ENCODE data around the gene SPEN. TPM values are rescaled to one million over a fixed set of nuclear protein-coding genes. Genes with fewer than 3 reads are reported as not detected.

SPEN gene
- polyA plus RNA-seq, 1 of the 3 experiments (the other 2 are of a cell fraction), result 6.1 TPM

DNA sequence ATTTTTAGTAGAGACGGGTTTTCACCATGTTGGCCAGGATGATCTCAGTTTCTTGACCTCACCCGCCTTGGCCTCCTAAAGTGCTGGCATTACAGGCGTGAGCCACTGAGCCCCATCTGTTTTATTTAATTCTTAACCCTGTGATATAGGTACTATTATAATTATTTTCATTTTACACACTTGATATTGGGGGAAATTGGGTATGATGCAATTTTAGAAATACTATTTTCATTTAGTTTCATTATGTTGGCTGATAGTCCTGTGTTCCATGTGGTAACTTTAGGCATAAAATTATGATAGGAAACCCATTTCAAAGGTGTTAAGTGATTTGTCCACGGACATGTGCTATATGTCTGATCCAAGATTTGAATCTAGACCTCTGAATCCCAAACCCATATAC, 61.1 kb downstream of the SPEN start:
- no peak overlapping the region for H3K9ac ChIP-seq
- no peak overlapping the region for H2AFZ ChIP-seq (ENCODE audit: low read depth)
- H3K4me1 ChIP-seq (ENCODE audit: control insufficient read depth in 1 of 2, insufficient read depth in 2 of 2, low read depth in 1 of 2, low read length in 1 of 2), result 0 out of 4 replicates have a peak, but pooled peaks cover 0 to under 1% of the 10 kb centered on the region in 2 experiments
- no peak overlapping the region for H3K4me3 ChIP-seq (ENCODE audit: low read depth in 2 of 2, low read length in 1 of 2)
- H3K4me2 ChIP-seq, result no peak overlapping the region
- H3K9me3 ChIP-seq, result no peaks in the 10 kb centered on the region
- no peak for DNase-seq
- no peak overlapping the region for H3K27ac ChIP-seq (ENCODE audit: low read depth in 2 of 2, low read length in 1 of 2)
- H3K36me3 ChIP-seq (replicated peaks in 1 of 2; ENCODE audit: control insufficient read depth in 1 of 2, insufficient read depth in 2 of 2, low read length in 1 of 2), result peaks cover 31 to 61% of the 10 kb centered on the region in 2 experiments
- H3K27me3 ChIP-seq (ENCODE audit: insufficient read depth), result no peaks in the 10 kb centered on the region
- H4K20me1 ChIP-seq (ENCODE audit: insufficient read depth), result peaks cover 7% of the 10 kb centered on the region; the same call in 1 of the 2 replicates
- H3K9me2 ChIP-seq, result no peaks in the 10 kb centered on the region
- TF ChIP-seq EZH2phosphoT487 (IDR thresholded peaks at IDR 0.05; ENCODE audit: borderline replicate concordance, low read depth) (no peak), FOXJ3 (CRISPR knock-in tag; IDR thresholded peaks at IDR 0.05) (no peak), NFIC (IDR thresholded peaks at IDR 0.05; ENCODE audit: borderline replicate concordance) (no peak), JUND (IDR thresholded peaks at IDR 0.05) (no peak), RAD21 (IDR thresholded peaks at IDR 0.05; ENCODE audit: low read length) (no peak), MXI1 (IDR thresholded peaks at IDR 0.05; ENCODE audit: low read depth, low read length) (no peak), TCF12 (IDR thresholded peaks at IDR 0.05) (no peak), YY1 (IDR thresholded peaks at IDR 0.05; ENCODE audit: low read depth) (no peak), NRF1 (IDR thresholded peaks at IDR 0.05; ENCODE audit: low read depth, low read length) (no peak), TEAD4 (IDR thresholded peaks at IDR 0.05; ENCODE audit: borderline replicate concordance, insufficient read depth) (no peak), TAF1 (IDR thresholded peaks at IDR 0.05; ENCODE audit: borderline replicate concordance, low read depth, low read length) (no peak), GATA2 (CRISPR knock-in tag; IDR thresholded peaks at IDR 0.05) (no peak), EP300 (IDR thresholded peaks at IDR 0.05; ENCODE audit: borderline replicate concordance in 1 of 2, low read depth in 1 of 2, low read length in 1 of 2) (no peak), SIN3A (IDR thresholded peaks at IDR 0.05; ENCODE audit: borderline replicate concordance, low read depth, low read length) (no peak), FOSL2 (IDR thresholded peaks at IDR 0.05; ENCODE audit: borderline replicate concordance, low read depth) (no peak)
- TF ChIP-seq, protein P1, sequence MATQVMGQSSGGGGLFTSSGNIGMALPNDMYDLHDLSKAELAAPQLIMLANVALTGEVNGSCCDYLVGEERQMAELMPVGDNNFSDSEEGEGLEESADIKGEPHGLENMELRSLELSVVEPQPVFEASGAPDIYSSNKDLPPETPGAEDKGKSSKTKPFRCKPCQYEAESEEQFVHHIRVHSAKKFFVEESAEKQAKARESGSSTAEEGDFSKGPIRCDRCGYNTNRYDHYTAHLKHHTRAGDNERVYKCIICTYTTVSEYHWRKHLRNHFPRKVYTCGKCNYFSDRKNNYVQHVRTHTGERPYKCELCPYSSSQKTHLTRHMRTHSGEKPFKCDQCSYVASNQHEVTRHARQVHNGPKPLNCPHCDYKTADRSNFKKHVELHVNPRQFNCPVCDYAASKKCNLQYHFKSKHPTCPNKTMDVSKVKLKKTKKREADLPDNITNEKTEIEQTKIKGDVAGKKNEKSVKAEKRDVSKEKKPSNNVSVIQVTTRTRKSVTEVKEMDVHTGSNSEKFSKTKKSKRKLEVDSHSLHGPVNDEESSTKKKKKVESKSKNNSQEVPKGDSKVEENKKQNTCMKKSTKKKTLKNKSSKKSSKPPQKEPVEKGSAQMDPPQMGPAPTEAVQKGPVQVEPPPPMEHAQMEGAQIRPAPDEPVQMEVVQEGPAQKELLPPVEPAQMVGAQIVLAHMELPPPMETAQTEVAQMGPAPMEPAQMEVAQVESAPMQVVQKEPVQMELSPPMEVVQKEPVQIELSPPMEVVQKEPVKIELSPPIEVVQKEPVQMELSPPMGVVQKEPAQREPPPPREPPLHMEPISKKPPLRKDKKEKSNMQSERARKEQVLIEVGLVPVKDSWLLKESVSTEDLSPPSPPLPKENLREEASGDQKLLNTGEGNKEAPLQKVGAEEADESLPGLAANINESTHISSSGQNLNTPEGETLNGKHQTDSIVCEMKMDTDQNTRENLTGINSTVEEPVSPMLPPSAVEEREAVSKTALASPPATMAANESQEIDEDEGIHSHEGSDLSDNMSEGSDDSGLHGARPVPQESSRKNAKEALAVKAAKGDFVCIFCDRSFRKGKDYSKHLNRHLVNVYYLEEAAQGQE (IDR thresholded peaks at IDR 0.05; ENCODE audit: low read depth, low read length), result no peak
- TF ChIP-seq, protein P2, sequence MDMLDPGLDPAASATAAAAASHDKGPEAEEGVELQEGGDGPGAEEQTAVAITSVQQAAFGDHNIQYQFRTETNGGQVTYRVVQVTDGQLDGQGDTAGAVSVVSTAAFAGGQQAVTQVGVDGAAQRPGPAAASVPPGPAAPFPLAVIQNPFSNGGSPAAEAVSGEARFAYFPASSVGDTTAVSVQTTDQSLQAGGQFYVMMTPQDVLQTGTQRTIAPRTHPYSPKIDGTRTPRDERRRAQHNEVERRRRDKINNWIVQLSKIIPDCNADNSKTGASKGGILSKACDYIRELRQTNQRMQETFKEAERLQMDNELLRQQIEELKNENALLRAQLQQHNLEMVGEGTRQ (IDR thresholded peaks at IDR 0.05; ENCODE audit: borderline replicate concordance, low read depth, low read length), result no peak
- TF ChIP-seq, protein P3, sequence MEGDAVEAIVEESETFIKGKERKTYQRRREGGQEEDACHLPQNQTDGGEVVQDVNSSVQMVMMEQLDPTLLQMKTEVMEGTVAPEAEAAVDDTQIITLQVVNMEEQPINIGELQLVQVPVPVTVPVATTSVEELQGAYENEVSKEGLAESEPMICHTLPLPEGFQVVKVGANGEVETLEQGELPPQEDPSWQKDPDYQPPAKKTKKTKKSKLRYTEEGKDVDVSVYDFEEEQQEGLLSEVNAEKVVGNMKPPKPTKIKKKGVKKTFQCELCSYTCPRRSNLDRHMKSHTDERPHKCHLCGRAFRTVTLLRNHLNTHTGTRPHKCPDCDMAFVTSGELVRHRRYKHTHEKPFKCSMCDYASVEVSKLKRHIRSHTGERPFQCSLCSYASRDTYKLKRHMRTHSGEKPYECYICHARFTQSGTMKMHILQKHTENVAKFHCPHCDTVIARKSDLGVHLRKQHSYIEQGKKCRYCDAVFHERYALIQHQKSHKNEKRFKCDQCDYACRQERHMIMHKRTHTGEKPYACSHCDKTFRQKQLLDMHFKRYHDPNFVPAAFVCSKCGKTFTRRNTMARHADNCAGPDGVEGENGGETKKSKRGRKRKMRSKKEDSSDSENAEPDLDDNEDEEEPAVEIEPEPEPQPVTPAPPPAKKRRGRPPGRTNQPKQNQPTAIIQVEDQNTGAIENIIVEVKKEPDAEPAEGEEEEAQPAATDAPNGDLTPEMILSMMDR (IDR thresholded peaks at IDR 0.05), result no peak
- H3F3A ChIP-seq (replicated peaks; ENCODE audit: insufficient read depth), result peaks cover 11% of the 10 kb centered on the region
- 97% methylated on average over 4 of the region's 4 CpGs for WGBS (ENCODE audit: low lambda C conversion rate)
- POLR2A ChIA-PET, result no interaction called here
- peaks cover 99% of the 10 kb centered on the region for H3K79me2 ChIP-seq (ENCODE audit: insufficient read depth)
- CTCF ChIA-PET, result no interaction called here
